HG02885 (cell line): ENCODE results near the gene CAPZA2.

ENCODE experiments used
- ATAC-seq: cut with Tn5 transposase; IDR thresholded peaks from one replicate; pipeline ENCODE4 v1.9.1; 2021; ENCODE audit warnings: mild to moderate bottlenecking; ENCODE audit not compliant: unreplicated experiment, poor library complexity

The CAPZA2 gene

GRCh38 chr7:116859323-116859722, 3.1 kb upstream of the CAPZA2 start:
- ATAC-seq = no peak

DNA sequence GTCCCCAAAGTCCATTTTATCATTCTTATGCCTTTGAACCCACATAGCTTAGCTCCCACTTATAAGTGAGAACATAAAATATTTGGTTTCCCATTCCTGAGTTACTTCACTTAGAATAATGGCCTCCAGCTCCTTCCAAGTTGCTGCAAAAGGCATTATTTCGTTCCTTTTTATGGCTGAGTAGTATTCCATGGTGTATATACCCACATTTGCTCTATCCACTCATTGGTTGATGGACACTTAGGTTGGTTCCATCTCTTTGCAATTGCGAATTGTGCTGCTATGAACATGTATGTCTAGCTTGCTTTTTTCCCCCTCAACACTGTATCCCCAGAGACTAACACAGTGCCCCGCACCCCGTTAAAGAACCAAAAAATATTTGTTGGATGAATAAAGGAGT, 670 bp upstream of the CAPZA2 start:
- ATAC-seq = no peak

DNA sequence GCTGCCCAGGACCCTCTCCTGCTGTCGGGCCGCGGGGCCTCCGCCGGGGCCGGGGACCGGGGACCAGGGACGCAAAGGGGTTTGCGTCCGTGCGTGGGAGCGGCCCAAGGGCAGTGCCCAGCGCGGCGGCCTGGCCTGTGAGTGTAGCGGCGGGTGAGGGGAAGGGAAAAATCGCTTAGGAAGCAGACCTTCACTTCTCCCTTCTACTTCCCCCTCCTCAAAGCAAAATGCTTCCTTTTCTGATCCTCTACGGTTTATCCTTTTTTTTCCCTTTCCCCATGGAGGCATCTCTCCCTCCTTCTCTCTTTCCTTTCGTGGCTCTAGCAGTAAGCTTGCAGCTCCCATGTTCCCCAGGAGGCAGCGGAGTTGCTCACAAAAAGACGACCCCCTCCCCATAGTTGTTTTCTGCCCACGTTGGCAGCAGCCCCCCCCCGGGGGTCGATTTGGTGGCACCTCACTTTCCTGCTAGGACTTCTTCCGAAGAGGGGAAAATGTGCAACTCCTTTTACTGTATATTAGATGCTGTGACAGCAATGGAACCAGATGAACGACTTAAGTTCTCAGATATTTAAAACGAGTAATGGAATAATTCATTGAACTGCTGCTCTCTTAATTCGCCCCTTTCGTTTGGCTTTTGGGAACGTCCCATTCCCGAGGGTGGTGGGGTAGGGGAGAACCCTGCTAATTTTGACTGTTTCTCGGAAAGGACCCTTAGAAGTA, 724 bp downstream of the CAPZA2 start:
- ATAC-seq = peak; percentile 39

DNA sequence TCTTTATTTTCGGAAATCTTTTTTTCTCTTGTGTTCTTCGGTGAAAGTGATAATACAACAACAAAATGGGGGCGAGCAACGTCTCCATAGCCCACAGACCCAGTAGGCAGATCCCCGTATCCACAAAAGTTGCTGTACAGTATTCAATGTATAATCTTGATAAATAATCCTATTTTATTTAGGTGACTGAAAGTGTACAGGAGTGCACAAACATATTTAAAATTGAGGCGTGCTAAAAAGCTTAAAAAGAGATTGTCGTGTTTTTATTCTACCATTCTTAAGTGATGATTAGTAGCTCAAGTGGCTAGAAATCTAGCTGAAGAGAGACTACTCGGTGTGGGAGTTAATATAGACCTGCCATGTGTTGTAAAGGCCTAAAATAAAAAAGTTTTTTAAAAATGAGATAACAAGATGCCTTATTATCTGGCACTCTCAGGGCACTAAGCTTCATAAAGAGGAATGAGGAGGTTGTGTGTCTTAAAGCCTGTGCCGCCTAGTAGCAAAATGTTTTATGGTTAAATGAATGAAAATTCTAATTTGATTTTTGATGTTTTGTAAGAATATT, 1.6 kb downstream of the CAPZA2 start:
- ATAC-seq = no peak

GRCh38 chr7:116871061-116871700, 8.8 kb downstream of the CAPZA2 start:
- ATAC-seq = no peak

DNA sequence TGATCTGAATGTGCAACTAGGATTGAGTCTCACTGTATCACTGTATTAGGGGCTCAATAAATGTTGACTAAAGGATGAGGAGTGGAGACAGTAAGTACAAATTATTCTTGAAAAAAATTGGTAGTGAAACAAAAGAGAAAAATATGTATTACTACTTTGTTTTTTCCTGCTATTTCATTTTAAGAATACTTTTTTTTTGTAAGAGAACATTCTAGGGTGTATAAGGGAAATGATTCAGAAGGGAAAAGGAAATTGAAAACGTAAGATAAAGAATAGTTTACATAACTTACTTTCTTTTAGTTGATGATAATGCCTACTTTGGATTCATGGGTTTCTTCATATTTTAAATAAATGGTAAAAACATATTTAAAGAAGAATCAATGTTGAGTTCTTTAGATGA, 9.6 kb downstream of the CAPZA2 start:
- no peak for ATAC-seq

GRCh38 chr7:116873619-116874018, 11.2 kb downstream of the CAPZA2 start:
- ATAC-seq = no peak

- no peak for ATAC-seq
Observed at GRCh38 chr7:116876664-116877442, 14.5 kb downstream of the CAPZA2 start.

GRCh38 chr7:116877443-116878217, 15.2 kb downstream of the CAPZA2 start:
- no peak for ATAC-seq

DNA sequence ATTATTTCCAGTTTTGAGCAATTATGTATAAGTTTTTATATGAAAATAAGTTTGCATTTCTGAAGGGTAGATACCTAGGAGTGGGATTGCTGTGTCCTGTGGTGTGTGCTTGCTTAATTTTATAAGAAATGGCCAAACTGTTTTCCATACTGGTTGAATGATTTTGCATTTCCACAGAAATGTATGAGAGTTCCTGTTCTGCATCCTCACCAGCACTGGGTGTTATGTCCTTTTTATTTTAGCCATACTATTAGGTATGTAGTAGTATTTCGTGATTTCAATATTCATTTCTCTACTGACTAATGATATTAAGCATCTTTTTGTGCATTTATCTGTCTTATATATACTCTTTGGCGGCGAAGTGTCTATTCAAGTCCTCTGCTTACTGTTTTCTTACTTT, 22.3 kb downstream of the CAPZA2 start:
- no peak for ATAC-seq

- no peak for ATAC-seq
Observed at GRCh38 chr7:116885724-116886123, 23.3 kb downstream of the CAPZA2 start.

DNA sequence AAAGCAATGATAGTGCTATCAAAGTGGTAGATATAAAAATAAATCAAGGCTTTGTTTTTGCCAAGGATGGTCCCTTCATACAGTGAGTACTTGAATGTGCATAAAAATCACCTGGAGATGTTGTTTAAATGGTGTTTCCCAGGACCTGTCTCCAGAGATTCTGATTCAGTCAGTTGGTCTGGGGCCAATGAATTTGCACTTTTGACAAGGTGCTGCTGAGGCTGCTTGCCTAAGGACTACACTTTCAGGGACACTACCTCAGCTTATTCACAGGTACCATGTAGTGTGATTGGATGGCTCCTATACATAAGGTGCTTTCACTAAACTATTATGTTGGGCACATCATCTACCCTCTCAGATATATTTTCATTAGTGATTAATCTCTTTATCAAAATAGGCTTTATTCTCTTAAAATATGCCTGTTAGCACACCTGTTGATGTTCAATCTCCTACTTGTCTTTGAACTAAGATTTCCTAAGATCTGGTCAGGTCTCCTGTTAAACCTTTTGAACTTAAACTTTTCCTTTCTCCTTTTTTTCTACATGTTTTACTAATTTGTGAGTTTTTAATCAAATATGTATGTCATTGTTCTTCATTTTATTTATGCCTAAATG, 24.3 kb downstream of the CAPZA2 start:
- ATAC-seq = no peak

DNA sequence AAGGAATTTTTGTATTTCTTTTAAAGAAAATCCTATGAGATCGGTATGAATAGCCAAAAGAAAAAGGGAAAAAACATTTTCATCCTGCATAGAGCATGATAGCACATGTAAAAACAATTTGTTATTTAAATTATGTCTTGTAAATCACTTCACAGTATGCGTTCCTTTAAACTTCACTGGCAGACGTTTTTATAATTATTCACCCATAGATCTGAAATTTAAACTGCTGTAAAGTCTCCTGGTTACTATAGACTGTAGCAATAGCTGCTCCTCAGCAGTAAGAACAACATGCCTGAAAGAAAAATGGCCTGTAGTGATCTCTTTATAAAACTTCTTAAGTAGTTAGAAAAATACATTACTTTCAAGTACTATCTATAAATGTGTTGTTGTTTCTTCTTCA, 26.5 kb downstream of the CAPZA2 start:
- ATAC-seq = no peak

- ATAC-seq = no peak
Observed at GRCh38 chr7:116895849-116896248, 33.5 kb downstream of the CAPZA2 start.

DNA sequence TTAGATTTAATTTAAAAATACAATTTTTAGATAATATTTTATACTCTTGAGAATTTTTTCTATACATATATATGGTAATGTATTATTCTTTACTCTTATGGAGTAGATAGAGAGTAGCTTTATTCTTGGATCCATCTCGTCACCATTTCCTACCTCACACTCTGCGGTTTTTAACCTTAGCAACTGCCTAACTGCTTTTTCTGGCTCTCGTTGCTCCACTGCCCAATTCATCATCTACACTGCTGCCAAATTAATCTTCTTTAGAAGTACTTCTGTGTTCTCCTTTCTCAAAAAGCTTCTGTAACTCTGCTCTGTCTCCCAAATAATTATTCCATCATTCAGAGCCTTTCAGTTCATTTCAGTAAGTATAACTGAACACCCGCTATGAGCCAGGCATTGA, 35.3 kb downstream of the CAPZA2 start:
- ATAC-seq = no peak

- ATAC-seq = no peak
Observed at GRCh38 chr7:116899308-116899707, 36.9 kb downstream of the CAPZA2 start.

GRCh38 chr7:116901143-116901542, 38.8 kb downstream of the CAPZA2 start:
- ATAC-seq = no peak

DNA sequence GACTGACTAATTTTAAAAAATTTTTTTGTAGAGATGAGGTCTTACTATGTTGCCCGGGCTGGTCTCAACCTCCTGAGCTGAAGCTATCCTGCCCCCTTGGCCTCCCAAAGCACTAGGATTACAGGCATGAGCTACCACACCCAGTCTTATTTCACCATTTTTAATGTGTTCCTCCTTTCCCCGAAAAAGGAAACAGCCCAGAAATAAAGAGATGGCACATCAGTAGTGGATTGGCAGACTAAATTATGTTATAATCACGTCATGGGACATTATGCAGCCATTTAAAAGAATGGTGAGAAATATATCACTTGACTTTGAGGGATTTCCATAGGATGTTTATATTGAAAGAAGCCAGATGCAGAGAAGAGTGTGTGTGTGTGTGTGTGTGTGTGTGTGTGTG, 40.5 kb downstream of the CAPZA2 start:
- ATAC-seq = no peak

- no peak for ATAC-seq
Observed at GRCh38 chr7:116906391-116906790, 44.0 kb downstream of the CAPZA2 start.

DNA sequence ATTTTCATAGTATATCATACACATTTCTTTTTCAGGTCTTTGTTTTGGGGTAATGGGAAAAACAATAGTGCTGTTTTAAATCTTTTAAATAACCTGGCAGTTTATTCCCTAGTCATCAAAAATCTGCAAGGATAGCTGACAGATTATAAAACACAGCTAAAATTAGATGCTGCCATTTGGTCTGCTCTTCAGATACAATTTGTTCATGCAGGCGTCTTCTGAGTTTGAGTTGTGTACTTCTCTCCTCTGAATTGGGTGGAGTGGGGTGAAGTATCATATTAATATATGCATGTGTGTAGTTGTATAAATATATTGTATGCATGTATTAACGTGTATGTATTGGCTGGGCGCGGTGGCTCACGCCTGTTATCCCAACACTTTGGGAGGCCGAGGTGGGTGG, 48.0 kb downstream of the CAPZA2 start:
- no peak for ATAC-seq
